Measurements from ENCODE around the gene FNDC3B. TPM values are rescaled to one million over a fixed set of nuclear protein-coding genes. Genes with fewer than 3 reads are reported as not detected.

Gene FNDC3B
- total RNA-seq, 1 donor from 2014 or later: 54.9 TPM

GRCh38 chr3:172286548-172287148 lies 247.3 kb downstream of the FNDC3B start:
- TF ChIP-seq, protein P1, sequence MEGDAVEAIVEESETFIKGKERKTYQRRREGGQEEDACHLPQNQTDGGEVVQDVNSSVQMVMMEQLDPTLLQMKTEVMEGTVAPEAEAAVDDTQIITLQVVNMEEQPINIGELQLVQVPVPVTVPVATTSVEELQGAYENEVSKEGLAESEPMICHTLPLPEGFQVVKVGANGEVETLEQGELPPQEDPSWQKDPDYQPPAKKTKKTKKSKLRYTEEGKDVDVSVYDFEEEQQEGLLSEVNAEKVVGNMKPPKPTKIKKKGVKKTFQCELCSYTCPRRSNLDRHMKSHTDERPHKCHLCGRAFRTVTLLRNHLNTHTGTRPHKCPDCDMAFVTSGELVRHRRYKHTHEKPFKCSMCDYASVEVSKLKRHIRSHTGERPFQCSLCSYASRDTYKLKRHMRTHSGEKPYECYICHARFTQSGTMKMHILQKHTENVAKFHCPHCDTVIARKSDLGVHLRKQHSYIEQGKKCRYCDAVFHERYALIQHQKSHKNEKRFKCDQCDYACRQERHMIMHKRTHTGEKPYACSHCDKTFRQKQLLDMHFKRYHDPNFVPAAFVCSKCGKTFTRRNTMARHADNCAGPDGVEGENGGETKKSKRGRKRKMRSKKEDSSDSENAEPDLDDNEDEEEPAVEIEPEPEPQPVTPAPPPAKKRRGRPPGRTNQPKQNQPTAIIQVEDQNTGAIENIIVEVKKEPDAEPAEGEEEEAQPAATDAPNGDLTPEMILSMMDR (IDR thresholded peaks at IDR 0.05): no peak
- intact Hi-C loops (cut with DNase I): no loop called here
- peak overlapping the region; percentile 9 to 13 for H3K27ac ChIP-seq
- H3K36me3 ChIP-seq: peaks cover 6 to 24% of the 10 kb centered on the region in 2 donors
- no peak for DNase-seq (ENCODE audit: low spot score in 2 of 2)
- H3K4me1 ChIP-seq: peaks cover 0 to 37% of the 10 kb centered on the region in 2 donors
- H3K4me3 ChIP-seq: no peak overlapping the region
- no peaks in the 10 kb centered on the region for H3K27me3 ChIP-seq
- H3K9me3 ChIP-seq: no peaks in the 10 kb centered on the region

GRCh38 chr3:172287937-172288477 lies 248.6 kb downstream of the FNDC3B start:
- Histone ChIP-seq H3K27me3 (no peaks in the 10 kb centered on the region), H3K4me1 (peaks cover 0 to 30% of the 10 kb centered on the region in 2 donors), H3K9me3 (no peaks in the 10 kb centered on the region), H3K27ac (peak overlapping the region in 1 of 2 donors; percentile 13), H3K36me3 (peaks cover 6 to 24% of the 10 kb centered on the region in 2 donors), H3K4me3 (no peak overlapping the region)
- TF ChIP-seq, protein P1 (IDR thresholded peaks at IDR 0.05): no peak
- DNase-seq (ENCODE audit: low spot score in 2 of 2): no peak
- intact Hi-C loops (cut with DNase I): no loop called here

GRCh38 chr3:172288651-172289050 lies 249.3 kb downstream of the FNDC3B start:
- TF ChIP-seq, protein P1 (IDR thresholded peaks at IDR 0.05): no peak
- DNase-seq (ENCODE audit: low spot score in 2 of 2): no peak
- peaks cover 0 to 23% of the 10 kb centered on the region in 2 donors for H3K4me1 ChIP-seq
- H3K27ac ChIP-seq: peak overlapping the region in 1 of 2 donors; percentile 19
- intact Hi-C loops (cut with DNase I): no loop called here
- H3K9me3 ChIP-seq: no peaks in the 10 kb centered on the region
- peaks cover 6 to 24% of the 10 kb centered on the region in 2 donors for H3K36me3 ChIP-seq
- no peak overlapping the region for H3K4me3 ChIP-seq
- no peaks in the 10 kb centered on the region for H3K27me3 ChIP-seq

- no peaks in the 10 kb centered on the region for H3K9me3 ChIP-seq
- peaks cover 10 to 24% of the 10 kb centered on the region in 2 donors for H3K36me3 ChIP-seq
- TF ChIP-seq, protein P1 (IDR thresholded peaks at IDR 0.05): peak; percentile 34 to 60 (median 40)
- intact Hi-C loops (cut with DNase I): no loop called here
- no peak overlapping the region for H3K4me3 ChIP-seq
- H3K4me1 ChIP-seq: peaks cover 0 to 15% of the 10 kb centered on the region in 2 donors
- H3K27ac ChIP-seq: peak overlapping the region; percentile 34 to 38
- no peak for DNase-seq (ENCODE audit: low spot score in 2 of 2)
- H3K27me3 ChIP-seq: no peaks in the 10 kb centered on the region
Measured at GRCh38 chr3:172289583-172289982, 250.2 kb downstream of the FNDC3B start.

GRCh38 chr3:172290457-172290856 lies 251.1 kb downstream of the FNDC3B start:
- intact Hi-C loops (cut with DNase I): loop anchor here (5.0 kb wide), 1 partner anchor 42 kb away; no protein-coding TSS in a partner anchor
- no peak overlapping the region for H3K4me3 ChIP-seq
- peaks cover 0 to 13% of the 10 kb centered on the region in 2 donors for H3K4me1 ChIP-seq
- DNase-seq (ENCODE audit: low spot score in 2 of 2): no peak
- no peaks in the 10 kb centered on the region for H3K27me3 ChIP-seq
- H3K27ac ChIP-seq: no peak overlapping the region
- peaks cover 17 to 24% of the 10 kb centered on the region in 2 donors for H3K36me3 ChIP-seq
- TF ChIP-seq, protein P1 (IDR thresholded peaks at IDR 0.05): no peak
- H3K9me3 ChIP-seq: no peaks in the 10 kb centered on the region

All from ascending aorta (tissue), 2 donors.